KG1 (cell line): Measurements from ENCODE around the gene OR2AJ1.

Experiments
- DNase-seq: peaks from one replicate; lab custom pipeline; 2025; lab: John Stamatoyannopoulos, UW

The OR2AJ1 gene

GRCh38 chr1:247962911-247963588 lies 38.4 kb downstream of the OR2AJ1 start:
- DNase-seq = no peak

GRCh38 chr1:247964933-247965332 lies 40.2 kb downstream of the OR2AJ1 start, which contains the start of gene OR2AK2:
Gene OR2AK2 (plus strand): TSS chr1:247965233. CDS start chr1:247965377, 144 bp downstream.
- no peak for DNase-seq

- DNase-seq = no peak
Observed at GRCh38 chr1:247966532-247967204, 42.0 kb downstream of the OR2AJ1 start.
